H9 (cell line): ENCODE measurements around the gene ITPR2. TPM values are rescaled to one million over a fixed set of nuclear protein-coding genes. Genes with fewer than 3 reads are reported as not detected.

Experiments
- DNase-seq: peaks from one replicate; pipeline ENCODE4 v3.0.0-alpha.2; 2017
- H2AFZ ChIP-seq: one replicate; pipeline ENCODE4 v1.6.1; 2013; ENCODE audit warnings: mild to moderate bottlenecking, low read length, control low read depth, moderate library complexity
- H2AK5ac ChIP-seq: 2 replicates; pipeline ENCODE4 v1.6.1; 2013; ENCODE audit warnings: low read length, control low read depth, mixed read lengths; ENCODE audit not compliant: insufficient read length
- H2BK120ac ChIP-seq: one replicate; pipeline ENCODE4 v1.6.1; 2013; ENCODE audit warnings: low read depth, mild to moderate bottlenecking, low read length, control low read depth, inconsistent platforms; ENCODE audit not compliant: poor library complexity, severe bottlenecking
- H2BK12ac ChIP-seq: 2 replicates; pipeline ENCODE4 v1.6.1; 2013; ENCODE audit warnings: low read length, control low read depth, mixed read lengths, low read depth; ENCODE audit not compliant: insufficient read length
- H2BK15ac ChIP-seq: 2 replicates; pipeline ENCODE4 v1.6.1; 2013; ENCODE audit warnings: low read depth, low read length, control low read depth
- H2BK20ac ChIP-seq: one replicate; pipeline ENCODE4 v1.6.1; 2013; ENCODE audit warnings: low read depth, mild to moderate bottlenecking, low read length, control low read depth, inconsistent platforms; ENCODE audit not compliant: poor library complexity, severe bottlenecking
- H2BK5ac ChIP-seq: 2 replicates; pipeline ENCODE4 v1.6.1; 2013; ENCODE audit warnings: low read length, control low read depth, mixed read lengths; ENCODE audit not compliant: insufficient read length
- H3K14ac ChIP-seq: 2 replicates; pipeline ENCODE4 v1.6.1; 2013; ENCODE audit warnings: low read length, control low read depth; ENCODE audit not compliant: insufficient read depth
- H3K18ac ChIP-seq: 2 replicates; pipeline ENCODE4 v1.6.1; 2013; ENCODE audit warnings: low read depth, mild to moderate bottlenecking, mixed read lengths, low read length, control low read depth; ENCODE audit not compliant: insufficient read length
- H3K23ac ChIP-seq: 2 replicates; pipeline ENCODE4 v1.6.1; 2013; ENCODE audit warnings: low read length, control low read depth, mixed read lengths, low read depth; ENCODE audit not compliant: insufficient read length
- H3K23me2 ChIP-seq: 2 replicates; pipeline ENCODE4 v1.6.1; 2013; ENCODE audit warnings: low read depth, mild to moderate bottlenecking, mixed read lengths, low read length, control low read depth; ENCODE audit not compliant: insufficient read length, poor library complexity, severe bottlenecking
- H3K27ac ChIP-seq: 2 replicates; pipeline ENCODE4 v1.5.1; 2013; ENCODE audit warnings: low read length, control low read depth, mixed read lengths, low read depth; ENCODE audit not compliant: insufficient read length
- H3K27me3 ChIP-seq: 2 replicates; pipeline ENCODE4 v1.6.1; 2013; ENCODE audit warnings: low read length, control low read depth, inconsistent platforms; ENCODE audit not compliant: insufficient read depth
- H3K4ac ChIP-seq: 2 replicates; pipeline ENCODE4 v1.6.1; 2013; ENCODE audit warnings: low read depth, mild to moderate bottlenecking, control low read depth, inconsistent platforms, low read length, moderate library complexity
- H3K4me1 ChIP-seq: 2 replicates; pipeline ENCODE4 v1.6.1; 2013; ENCODE audit warnings: low read length, control low read depth, inconsistent platforms; ENCODE audit not compliant: insufficient read depth
- H3K4me2 ChIP-seq: 2 replicates; pipeline ENCODE4 v1.6.1; 2013; ENCODE audit warnings: low read length, control low read depth, mixed read lengths; ENCODE audit not compliant: insufficient read length, insufficient read depth
- H3K56ac ChIP-seq: 2 replicates; pipeline ENCODE4 v1.6.1; 2013; ENCODE audit warnings: low read depth, mild to moderate bottlenecking, mixed read lengths, low read length, control low read depth; ENCODE audit not compliant: insufficient read length
- H3K79me1 ChIP-seq: 2 replicates; pipeline ENCODE4 v1.6.1; 2013; ENCODE audit warnings: low read depth, mild to moderate bottlenecking, moderate library complexity, low read length, control low read depth, inconsistent platforms; ENCODE audit not compliant: insufficient read depth, poor library complexity, severe bottlenecking
- H3K79me2 ChIP-seq: 2 replicates; pipeline ENCODE4 v1.6.1; 2013; ENCODE audit warnings: low read length, control low read depth, inconsistent platforms; ENCODE audit not compliant: insufficient read depth
- H3K9ac ChIP-seq: 2 replicates; pipeline ENCODE4 v1.6.1; 2013; ENCODE audit warnings: low read length, control low read depth, mixed read lengths; ENCODE audit not compliant: insufficient read length; ENCODE audit errors: extremely low read depth
- H3K9me3 ChIP-seq: one replicate; pipeline ENCODE4 v1.6.1; 2013; ENCODE audit warnings: low read depth, low read length, inconsistent platforms; ENCODE audit not compliant: control insufficient read depth
- H3T11ph ChIP-seq: one replicate; pipeline ENCODE4 v1.6.1; 2013; ENCODE audit warnings: mild to moderate bottlenecking, low read length, control low read depth, inconsistent platforms
- H4K20me1 ChIP-seq: one replicate; pipeline ENCODE4 v1.6.1; 2013; ENCODE audit not compliant: control insufficient read depth, insufficient read length, insufficient read depth
- H4K5ac ChIP-seq: 2 replicates; pipeline ENCODE4 v1.6.1; 2013; ENCODE audit warnings: low read depth, mild to moderate bottlenecking, mixed read lengths, low read length, control low read depth; ENCODE audit not compliant: insufficient read length
- H4K8ac ChIP-seq: replicated peaks from 2 replicates; pipeline ENCODE4 v1.6.1; 2013; ENCODE audit warnings: low read length, control low read depth, mixed read lengths, low read depth; ENCODE audit not compliant: insufficient read length
- H4K91ac ChIP-seq: 2 replicates; pipeline ENCODE4 v1.6.1; 2013; ENCODE audit warnings: low read depth, mild to moderate bottlenecking, moderate library complexity, mixed read lengths, low read length, control low read depth; ENCODE audit not compliant: insufficient read length
- H3K27ac Mint-ChIP-seq, 3 experiments: 2 replicates in 2 of 3; 3 replicates in 1 of 3; pipeline ENCODE4 v1.8.0; 2020 to 2021; ENCODE audit warnings: mixed read lengths in 3 of 3, mild to moderate bottlenecking in 1 of 3, moderate library complexity in 1 of 3
- H3K27me3 Mint-ChIP-seq: 2 replicates; pipeline ENCODE4 v1.8.0; 2021; ENCODE audit warnings: low read depth, mild to moderate bottlenecking, moderate library complexity, mixed read lengths
- H3K36me3 Mint-ChIP-seq, 3 experiments: 2 replicates in 2 of 3; 3 replicates in 1 of 3; pipeline ENCODE4 v1.8.0; 2020 to 2021; ENCODE audit warnings: low read depth in 3 of 3, mixed read lengths in 3 of 3; ENCODE audit not compliant: insufficient read depth in 1 of 3
- H3K4me1 Mint-ChIP-seq, 2 experiments: 2 replicates each; pipeline ENCODE4 v1.8.0; 2020; ENCODE audit warnings: mixed read lengths in 2 of 2
- H3K4me3 Mint-ChIP-seq, 2 experiments: 2 replicates in 1 of 2; 3 replicates in 1 of 2; pipeline ENCODE4 v1.8.0; 2020 to 2021; ENCODE audit warnings: mild to moderate bottlenecking in 2 of 2, mixed read lengths in 2 of 2, moderate library complexity in 1 of 2
- H3K9me3 Mint-ChIP-seq, 2 experiments: 2 replicates in 1 of 2; 3 replicates in 1 of 2; pipeline ENCODE4 v1.8.0; 2020; ENCODE audit warnings: mild to moderate bottlenecking in 2 of 2, mixed read lengths in 2 of 2, moderate library complexity in 1 of 2
- WGBS: extraction: QIAGEN DNeasy Blood & Tissue Kit; methylation state at CpG from one replicate; pipeline ENCODE4 v1.1.7; 2013; ENCODE audit warnings: missing lambda C conversion rate, low lambda C conversion rate, mixed read lengths; ENCODE audit not compliant: insufficient read length; ENCODE audit errors: extremely low coverage; 5-methylcytosine and 5-hydroxymethylcytosine counted together
- total RNA-seq: library from RNA; stranded (reverse); gene quantifications from 2 replicates; pipeline ENCODE4 v1.2.1, GENCODE V29; 2021
- TF ChIP-seq, protein P1 (sequence below): fragments of 200-600 bp; sonication (generic); conservative IDR thresholded peaks from 3 replicates; pipeline ENCODE4 v1.8.0; 2021; ENCODE audit warnings: antibody characterized with exemption, mild to moderate bottlenecking

ITPR2 gene
- total RNA-seq, 1 experiment from 2014 or later, result 14.8 TPM

GRCh38 chr12:26789731-26790644 lies 43.0 kb downstream of the ITPR2 start:
- Mint-ChIP-seq H3K36me3 (peaks cover 9 to 15% (median 12%) of the 10 kb centered on the region in 3 experiments; a peak in 6 of 7 replicates), H3K4me1 (peaks cover 0 to 9% of the 10 kb centered on the region in 2 experiments; a peak in 2 of 4 replicates), H3K4me3 (no peak overlapping the region), H3K9me3 (peaks cover 0 to 5% of the 10 kb centered on the region in 2 experiments; a peak in 3 of 5 replicates), H3K27me3 (no peaks in the 10 kb centered on the region), H3K27ac (no peak overlapping the region)
- Histone ChIP-seq H2AK5ac (no peak overlapping the region), H3K27ac (no peak overlapping the region), H3K18ac (no peak overlapping the region), H3K56ac (no peak overlapping the region), H3K9ac (no peak overlapping the region), H4K91ac (no peak overlapping the region), H3K9me3 (no peaks in the 10 kb centered on the region), H3K79me2 (no peaks in the 10 kb centered on the region), H2BK120ac (no peak overlapping the region), H4K8ac (no peak overlapping the region), H3K14ac (no peak overlapping the region), H2AFZ (no peak overlapping the region), H3K4me1 (no peaks in the 10 kb centered on the region; the same call in 1 of the 2 replicates), H3K27me3 (no peaks in the 10 kb centered on the region), H2BK12ac (no peak overlapping the region), H3T11ph (no peak overlapping the region), H4K5ac (no peak overlapping the region), H3K4me2 (no peak overlapping the region), H2BK20ac (no peak overlapping the region), H2BK5ac (no peak overlapping the region), H3K23ac (no peak overlapping the region), H2BK15ac (no peak overlapping the region), H4K20me1 (no peaks in the 10 kb centered on the region), H3K23me2 (no peaks in the 10 kb centered on the region), H3K79me1 (no peaks in the 10 kb centered on the region), H3K4ac (no peak overlapping the region)
- no peak for DNase-seq
- no CpG with 5 or more reads among the region's 2 CpGs for WGBS
- TF ChIP-seq, protein P1, sequence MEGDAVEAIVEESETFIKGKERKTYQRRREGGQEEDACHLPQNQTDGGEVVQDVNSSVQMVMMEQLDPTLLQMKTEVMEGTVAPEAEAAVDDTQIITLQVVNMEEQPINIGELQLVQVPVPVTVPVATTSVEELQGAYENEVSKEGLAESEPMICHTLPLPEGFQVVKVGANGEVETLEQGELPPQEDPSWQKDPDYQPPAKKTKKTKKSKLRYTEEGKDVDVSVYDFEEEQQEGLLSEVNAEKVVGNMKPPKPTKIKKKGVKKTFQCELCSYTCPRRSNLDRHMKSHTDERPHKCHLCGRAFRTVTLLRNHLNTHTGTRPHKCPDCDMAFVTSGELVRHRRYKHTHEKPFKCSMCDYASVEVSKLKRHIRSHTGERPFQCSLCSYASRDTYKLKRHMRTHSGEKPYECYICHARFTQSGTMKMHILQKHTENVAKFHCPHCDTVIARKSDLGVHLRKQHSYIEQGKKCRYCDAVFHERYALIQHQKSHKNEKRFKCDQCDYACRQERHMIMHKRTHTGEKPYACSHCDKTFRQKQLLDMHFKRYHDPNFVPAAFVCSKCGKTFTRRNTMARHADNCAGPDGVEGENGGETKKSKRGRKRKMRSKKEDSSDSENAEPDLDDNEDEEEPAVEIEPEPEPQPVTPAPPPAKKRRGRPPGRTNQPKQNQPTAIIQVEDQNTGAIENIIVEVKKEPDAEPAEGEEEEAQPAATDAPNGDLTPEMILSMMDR, result no peak
